GM04504 (cell line): ENCODE results near the gene PPP4R2.

Source experiments
- DNase-seq: peaks from one replicate; pipeline ENCODE4 v3.0.0-alpha.2; 2012; ENCODE audit warnings: low read depth

Gene PPP4R2

GRCh38 chr3:73069775-73070444 lies 73.3 kb downstream of the PPP4R2 start:
- DNase-seq, result no peak

DNA sequence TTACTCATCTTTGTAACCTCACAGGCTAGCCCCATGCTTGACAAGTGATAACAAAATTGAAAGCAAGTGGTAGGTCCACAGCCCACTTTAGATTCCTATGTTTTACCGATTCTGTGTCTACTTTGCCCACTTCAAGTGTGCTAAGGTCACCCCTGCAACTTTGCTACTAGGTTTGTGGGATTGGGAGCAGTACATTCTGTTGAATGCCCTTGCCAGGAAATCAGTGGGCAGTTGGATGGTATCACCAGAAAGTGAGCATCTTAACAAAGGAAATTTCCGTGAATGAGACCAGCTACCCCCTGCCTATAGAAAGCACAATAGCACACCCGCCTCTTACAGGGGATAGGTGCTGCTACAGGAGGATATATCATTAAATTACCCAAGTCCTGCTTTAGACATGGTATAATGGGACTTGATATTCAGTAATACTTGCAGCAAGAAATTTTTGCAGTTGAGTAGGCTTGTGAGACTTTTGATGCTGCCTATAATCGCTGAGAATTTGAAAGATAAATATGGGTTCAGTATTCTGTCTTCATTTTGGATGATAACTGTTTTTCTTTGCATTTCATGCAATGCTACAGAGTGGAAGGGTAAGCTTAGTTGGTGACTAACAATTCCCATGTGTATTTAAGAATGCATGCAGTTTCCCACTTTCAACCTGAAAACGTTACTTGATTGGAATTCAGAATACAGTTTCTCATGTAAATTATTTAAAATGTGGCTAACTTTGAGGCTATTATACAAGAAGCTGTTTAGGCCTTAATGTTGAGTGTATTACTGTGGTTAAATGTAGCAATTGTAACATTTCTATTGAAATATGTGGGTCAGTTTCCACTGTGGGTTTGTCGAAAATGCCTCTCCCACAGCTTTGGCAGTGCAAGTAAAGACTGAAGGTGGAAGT lies 74.3 kb downstream of the PPP4R2 start:
- no peak for DNase-seq

- no peak for DNase-seq
These were observed 75.3 kb downstream of the PPP4R2 start for GRCh38 chr3:73071952-73072351.

DNA sequence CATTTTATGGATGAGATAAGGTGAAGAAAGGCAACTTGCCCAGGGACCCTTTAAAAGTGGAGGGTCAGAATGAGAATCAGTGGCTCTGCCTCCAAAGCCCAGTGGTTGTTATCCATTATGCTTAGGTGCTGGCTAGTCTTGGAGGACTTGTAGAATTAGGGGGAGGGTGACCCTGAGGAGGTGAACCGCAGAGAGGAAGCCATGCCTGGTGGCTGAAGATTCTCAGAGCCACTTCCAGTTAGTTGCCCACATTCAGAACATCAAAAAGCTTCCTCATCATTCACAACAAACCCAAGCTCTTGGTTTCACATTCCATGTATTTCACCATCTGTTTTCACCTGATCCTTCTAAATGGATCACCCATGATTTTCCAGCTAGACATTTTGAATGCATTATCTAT lies 76.0 kb downstream of the PPP4R2 start:
- DNase-seq, result no peak

- no peak for DNase-seq
These were observed 76.6 kb downstream of the PPP4R2 start for GRCh38 chr3:73073091-73073707.

DNA sequence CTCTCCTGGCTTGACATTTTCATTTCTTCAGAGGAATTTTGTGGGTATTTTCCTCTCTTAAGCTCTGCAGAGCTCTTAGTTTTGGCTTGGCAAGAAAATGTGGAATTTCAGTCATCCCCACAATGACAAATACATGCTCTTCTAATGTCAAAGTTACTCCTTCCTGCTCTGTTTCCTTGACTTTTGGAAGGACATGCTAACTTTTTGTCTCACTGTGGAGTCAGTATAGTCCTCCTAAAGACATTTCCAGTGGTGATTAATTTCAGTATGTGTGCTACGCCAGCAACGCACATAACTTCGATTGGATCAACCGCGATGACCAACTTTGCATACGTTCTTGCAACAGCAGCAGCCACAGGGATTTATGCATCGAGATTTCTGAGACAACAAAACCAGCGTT lies 78.2 kb downstream of the PPP4R2 start:
- no peak for DNase-seq

GRCh38 chr3:73080216-73080966 lies 83.8 kb downstream of the PPP4R2 start:
- no peak for DNase-seq

DNA sequence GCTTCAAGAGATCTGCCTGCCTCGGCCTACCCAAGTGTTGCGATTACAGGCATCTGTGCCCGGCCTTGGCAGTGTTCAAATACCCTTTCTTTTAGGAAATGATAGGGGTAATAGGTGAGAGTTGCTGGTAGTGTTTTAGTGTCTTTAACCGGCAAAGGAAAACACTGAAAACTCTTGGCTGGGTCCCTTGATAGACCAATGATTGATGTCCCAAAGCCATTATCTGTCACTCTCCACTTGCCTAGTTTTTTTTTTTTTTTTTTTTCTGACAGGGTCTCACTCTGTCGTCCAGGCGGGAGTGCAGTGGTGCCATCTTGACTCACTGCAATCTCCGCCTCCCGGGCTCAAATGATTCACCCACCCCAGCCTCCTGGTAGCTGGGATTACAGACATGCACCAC lies 84.5 kb downstream of the PPP4R2 start:
- no peak for DNase-seq

DNA sequence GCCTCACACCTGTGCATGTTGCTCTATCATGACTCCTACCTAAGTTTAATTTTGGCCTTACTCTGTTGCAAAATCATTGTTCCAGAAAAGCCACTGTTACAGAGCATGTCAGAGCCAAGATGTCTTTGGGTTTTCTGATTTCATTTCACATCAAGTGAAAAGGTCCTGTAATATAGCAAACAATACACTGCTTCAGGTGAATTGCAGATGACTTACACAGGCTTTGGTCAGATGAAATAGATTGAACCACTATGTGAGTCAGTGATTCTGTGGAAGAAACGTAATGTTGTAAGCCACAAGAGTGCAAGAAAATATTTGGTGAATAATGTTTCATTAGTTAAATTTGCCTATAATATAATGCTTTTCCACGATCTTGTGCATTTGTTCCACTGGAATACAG lies 87.6 kb downstream of the PPP4R2 start:
- no peak for DNase-seq

DNA sequence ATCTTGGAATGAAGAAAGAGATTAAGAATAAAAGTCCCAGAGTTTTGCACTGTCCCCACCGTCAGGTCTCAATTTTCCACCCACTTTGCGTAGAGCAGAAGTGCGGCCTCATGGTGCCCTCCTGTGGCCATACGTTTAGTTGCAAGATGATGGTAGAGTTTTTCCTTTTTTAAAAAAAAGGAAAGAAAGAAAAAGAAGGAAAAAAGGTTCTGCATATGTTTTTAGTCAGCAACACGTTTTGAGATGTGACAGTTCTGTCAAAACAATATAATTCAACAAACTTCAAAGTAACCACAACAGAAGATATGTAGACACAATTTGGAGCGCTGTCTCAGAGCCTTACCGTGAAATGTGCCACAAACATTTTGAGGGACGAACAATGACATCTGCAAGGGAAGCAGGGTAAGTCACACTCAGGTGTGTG lies 89.5 kb downstream of the PPP4R2 start:
- DNase-seq, result no peak

DNA sequence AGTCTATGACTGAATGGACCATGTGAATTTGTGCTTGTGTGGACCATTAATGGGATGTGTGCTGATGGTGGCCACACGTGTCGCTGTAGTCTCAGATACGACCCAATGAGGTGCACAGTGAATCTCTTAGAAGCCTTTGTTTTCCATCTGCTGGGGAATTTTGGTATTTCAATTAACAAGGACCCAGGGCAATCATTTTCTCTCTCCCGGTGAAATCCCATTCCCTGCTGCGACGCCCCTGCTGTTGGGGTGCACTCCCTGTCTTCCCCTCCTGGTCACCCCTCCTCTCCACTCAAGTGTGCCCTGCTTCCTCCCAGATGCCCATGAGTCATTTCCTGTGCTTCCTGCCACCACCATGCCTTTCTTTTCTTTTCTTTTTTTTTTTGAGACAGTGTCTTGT lies 97.5 kb downstream of the PPP4R2 start:
- DNase-seq, result no peak

DNA sequence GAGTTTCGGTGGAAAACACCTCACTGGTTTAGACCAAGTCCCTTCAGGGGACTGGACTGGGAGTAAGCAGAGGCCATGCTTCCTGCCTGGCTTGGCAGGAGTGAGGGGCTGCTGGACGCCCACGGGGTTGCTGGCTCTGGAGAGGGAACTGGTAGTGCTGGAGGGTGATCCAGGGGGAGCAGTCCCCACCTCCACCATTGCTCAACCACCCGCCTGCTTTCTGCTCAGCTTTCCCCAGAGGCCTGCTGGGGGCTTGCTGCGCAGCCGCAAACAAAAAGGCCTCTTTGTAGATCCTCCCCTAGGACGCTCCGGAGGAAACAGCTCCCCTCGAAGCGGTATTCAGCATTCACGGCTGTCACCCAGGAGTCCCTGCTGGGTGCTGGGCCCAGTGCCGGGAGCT lies 98.3 kb downstream of the PPP4R2 start:
- no peak for DNase-seq

DNA sequence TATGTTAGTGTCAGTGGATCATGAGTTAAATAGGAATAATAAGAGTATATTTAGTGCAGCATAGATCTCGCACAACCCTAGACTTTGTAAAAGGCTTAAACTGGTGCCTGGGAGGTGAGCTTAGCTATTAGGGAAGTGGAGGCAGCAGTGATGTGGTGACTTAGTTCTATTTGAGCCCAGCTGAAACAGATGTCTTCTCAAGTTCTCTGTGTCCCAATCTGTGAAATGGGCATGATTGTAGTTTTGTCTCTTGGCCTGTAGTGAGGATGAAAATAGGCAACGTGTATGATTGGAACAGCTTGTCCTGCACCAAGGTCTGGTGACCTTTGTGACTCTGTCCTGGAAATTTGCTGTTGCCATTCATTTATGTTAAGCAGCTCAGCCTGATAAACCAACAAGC lies 99.6 kb downstream of the PPP4R2 start:
- DNase-seq, result no peak

- no peak for DNase-seq
These were observed 101.4 kb downstream of the PPP4R2 start for GRCh38 chr3:73098026-73098425.

DNA sequence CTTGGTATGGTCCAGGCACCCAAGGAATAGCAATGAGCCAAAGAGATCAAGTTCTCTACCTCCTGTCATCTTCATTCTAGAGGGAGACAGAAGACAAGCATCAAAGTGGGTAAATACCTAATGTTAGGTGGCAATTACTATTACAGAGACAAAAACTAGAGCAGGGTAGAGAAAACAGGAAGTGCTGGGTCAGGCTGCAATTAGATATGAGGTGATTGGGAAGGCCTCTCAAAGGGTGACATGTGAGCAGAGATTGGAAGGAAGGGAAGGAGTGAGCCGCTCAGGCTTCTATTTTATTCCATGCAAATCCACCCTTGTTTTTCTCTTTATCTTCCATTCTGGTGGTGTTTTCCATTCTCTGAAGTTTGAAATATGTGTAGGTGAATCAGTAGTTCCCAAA lies 102.3 kb downstream of the PPP4R2 start:
- DNase-seq, result no peak

DNA sequence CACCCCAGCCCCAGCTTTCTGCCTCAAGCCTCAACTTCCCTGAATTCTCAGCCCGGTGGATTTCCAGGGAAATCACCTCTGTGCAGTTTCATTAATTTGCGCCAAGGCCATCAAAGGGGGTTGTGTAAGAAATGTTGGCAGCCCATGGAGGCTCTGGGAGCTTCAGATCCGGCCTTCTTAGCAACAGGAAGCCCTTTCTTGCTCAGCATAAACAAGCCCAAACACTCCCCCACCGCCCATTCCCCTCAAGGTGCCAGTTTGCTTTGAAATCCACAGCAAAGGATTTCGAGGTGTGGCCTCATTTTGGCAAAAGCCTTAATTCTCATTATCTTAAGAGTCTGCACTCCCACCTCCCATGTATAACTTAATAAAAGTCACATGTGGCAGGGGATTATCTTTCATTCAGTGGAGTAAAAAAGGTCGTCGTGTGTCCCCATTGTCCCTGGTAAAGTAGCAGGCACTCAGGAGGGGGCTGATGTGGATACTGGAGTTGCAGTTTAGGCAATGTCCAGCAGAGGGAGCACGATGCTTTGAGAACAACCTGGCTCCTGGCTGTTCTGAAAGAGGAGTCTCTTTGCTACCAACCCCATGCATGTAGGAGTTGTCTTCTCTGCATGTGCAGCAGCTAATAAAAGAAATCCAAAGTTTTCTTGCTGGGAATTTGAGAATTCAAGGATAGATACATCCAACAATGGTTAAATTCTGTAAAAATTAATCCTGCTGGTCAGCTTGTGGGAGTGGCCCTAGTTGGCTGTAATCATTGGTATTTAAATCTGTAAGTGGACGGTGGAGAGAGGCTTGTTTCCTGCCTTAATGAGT lies 104.3 kb downstream of the PPP4R2 start:
- peak; percentile 68 for DNase-seq

GRCh38 chr3:73101881-73102280 lies 105.3 kb downstream of the PPP4R2 start:
- no peak for DNase-seq

GRCh38 chr3:73107215-73107614 lies 110.6 kb downstream of the PPP4R2 start:
- DNase-seq, result no peak

DNA sequence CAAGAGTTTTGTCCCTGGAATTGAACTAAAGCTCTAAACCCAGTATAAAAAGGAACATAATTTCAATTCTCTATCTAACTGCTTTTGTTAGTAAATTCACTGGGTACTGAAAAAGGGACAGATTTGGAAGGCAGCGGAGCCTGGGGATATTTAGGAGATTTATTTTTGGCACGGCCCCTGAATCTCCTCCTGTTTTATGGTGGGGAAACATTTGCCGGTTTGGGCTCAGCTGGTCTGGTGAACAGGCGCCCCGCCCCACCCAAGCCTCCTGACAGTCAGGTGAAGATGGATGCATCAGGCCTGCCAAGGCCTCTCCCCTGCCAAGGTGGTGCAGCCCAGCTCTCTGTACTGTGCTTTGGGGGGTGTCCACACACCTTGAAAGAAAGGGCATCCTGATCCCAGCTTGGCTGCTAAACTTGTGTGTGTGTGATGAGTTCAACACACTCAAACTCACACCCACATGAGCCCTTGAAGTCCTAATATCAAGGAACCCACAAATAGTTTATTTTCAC lies 111.1 kb downstream of the PPP4R2 start:
- no peak for DNase-seq

GRCh38 chr3:73108750-73109149 lies 112.1 kb downstream of the PPP4R2 start:
- DNase-seq, result no peak

- DNase-seq, result no peak
These were observed 113.9 kb downstream of the PPP4R2 start for GRCh38 chr3:73110530-73110929.
